GM18951 (cell line): ENCODE data around the gene TRRAP.

ENCODE experiments used
- POLR2A ChIP-seq: IDR thresholded peaks from 4 replicates; pipeline ENCODE4 v1.6.1; 2011; ENCODE audit warnings: mild to moderate bottlenecking; ENCODE audit not compliant: insufficient read length, insufficient read depth; ENCODE audit errors: extremely low read depth
- in situ Hi-C: fragments of 300-500 bp; cut with MboI; formaldehyde crosslinking; loops from one replicate; pipeline ENCODE4 v1.12.0; 2022; ENCODE audit warnings: low sequenced_read_pairs, mixed read lengths, inconsistent platforms; ENCODE audit not compliant: unreplicated experiment

TRRAP gene

DNA sequence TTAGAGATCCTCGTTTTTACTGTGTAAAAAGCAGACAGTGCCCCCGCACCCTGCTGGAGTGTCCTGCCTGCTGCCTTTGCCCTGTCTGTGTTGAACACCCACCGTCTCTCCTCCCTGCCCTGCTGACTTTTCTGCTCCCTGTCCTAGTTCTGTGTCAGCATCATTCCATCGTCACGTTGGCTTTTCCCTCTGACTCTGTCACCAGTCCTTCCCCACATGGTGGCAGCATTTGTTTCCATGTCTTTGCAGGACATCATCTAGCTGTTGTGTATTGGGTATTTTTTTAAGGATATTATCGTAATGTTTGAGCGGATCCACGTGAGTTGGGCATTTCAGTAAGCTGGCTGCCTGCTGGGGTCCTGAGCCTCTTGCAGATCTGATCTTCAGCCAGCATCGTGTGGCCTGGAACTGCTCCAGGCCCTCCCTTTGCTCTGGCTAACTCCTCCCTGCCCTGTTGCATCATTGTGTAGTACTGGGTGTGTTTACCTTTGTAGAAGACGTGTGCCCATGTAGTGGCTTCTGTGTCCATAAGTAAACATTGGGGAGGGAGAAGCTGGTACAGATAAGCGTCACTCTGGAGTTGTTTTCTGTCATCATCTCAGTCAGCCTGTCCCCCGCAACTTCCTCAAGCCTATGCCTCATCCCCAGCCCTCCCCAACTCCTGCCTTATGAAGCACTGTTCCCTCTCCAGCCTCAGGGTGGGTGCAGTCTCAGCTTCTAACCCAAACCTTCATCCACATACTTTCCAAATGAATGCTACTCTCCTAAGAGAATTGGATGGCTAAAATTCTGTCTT is 44.3 kb downstream of the TRRAP start:
- in situ Hi-C loops = no loop called here
- TF ChIP-seq POLR2A = no peak

DNA sequence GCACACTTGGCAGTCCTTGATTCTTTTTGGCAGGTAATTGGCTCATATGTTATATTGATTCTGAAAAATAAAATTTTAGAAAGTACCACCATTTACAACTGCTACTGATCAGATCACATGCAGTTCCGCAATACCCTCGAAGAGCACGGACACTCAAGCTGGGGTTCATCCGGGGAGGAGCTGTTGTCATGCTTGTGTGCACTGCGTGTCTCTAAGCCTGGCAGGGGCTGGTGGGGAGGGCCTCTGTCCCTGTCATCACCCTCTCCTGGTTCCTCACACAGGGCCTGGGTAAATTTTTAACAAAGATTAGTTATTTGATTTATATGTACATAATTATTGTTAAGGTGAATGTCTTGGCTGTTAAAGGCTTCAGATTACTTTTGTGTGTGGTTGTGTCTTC is 45.2 kb downstream of the TRRAP start:
- TF ChIP-seq POLR2A = no peak
- in situ Hi-C loops = no loop called here

DNA sequence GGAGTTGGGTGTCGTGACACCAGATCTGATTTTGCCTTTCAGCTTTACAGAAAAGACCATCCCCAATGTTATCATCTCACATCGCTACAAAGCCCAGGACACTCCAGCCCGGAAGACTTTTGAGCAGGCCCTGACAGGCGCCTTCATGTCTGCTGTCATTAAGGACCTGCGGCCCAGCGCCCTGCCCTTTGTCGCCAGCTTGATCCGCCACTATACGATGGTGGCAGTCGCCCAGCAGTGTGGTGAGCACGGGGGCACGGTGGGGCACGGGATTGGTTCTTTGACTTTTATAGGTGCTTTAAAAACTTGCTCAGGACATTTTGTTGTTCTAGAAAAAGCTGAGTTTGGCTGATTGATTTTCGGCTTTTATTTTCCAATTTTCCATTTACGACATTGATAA is 48.8 kb downstream of the TRRAP start:
- no peak for TF ChIP-seq POLR2A
- in situ Hi-C loops = no loop called here

DNA sequence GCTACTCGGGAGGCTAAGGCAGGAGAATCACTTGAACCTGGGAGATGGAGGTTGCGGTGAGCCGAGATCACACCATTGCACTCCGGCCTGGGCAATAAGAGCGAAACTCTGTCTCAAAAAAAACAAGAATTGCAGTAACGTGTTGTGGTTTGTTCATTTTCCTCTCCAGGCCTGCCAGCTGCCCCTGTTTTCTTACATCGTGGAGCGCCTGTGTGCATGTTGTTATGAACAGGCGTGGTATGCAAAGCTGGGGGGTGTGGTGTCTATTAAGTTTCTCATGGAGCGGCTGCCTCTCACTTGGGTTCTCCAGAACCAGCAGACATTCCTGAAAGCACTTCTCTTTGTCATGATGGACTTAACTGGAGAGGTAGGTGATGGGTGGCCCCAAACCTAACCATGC is 52.1 kb downstream of the TRRAP start:
- in situ Hi-C loops = no loop called here
- TF ChIP-seq POLR2A = no peak

DNA sequence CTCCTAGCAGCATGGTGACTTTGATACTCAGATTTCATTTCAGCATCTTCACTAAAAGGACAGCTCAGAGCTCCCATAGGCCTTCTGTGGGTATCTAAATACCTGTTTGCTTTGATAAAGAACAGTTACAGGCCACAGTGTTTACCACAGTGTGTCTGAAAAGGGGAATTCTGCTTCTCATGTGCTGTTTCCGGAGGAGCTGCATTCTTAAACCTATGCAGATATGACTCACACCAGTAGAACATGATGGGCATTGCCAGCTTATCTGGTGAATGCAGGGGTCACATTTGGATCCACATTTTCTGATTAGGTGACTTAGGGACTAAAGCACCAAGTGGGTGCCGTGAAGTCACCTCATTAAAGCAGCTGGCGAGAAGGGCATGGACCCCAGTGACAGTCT is 52.6 kb downstream of the TRRAP start:
- no peak for TF ChIP-seq POLR2A
- in situ Hi-C loops = no loop called here

DNA sequence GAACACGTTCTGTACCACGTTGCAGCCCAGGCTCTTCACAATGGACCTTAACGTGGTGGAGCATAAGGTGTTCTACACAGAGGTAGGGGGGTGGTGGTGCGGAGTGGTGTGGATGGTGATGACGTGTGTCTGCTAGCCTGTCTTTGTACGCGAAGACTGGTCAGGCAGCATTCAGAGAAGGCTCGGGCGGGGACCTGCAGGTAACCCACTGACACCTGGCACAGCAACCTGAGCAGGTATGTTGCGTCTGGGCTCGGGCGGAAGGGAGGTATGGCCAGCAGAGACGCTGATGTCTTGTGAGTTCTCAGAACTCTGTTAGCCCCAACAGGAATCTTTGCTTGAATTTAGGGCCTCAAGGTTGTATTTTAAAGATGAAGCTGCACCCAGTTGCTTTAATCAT is 55.0 kb downstream of the TRRAP start:
- in situ Hi-C loops = no loop called here
- TF ChIP-seq POLR2A = no peak

DNA sequence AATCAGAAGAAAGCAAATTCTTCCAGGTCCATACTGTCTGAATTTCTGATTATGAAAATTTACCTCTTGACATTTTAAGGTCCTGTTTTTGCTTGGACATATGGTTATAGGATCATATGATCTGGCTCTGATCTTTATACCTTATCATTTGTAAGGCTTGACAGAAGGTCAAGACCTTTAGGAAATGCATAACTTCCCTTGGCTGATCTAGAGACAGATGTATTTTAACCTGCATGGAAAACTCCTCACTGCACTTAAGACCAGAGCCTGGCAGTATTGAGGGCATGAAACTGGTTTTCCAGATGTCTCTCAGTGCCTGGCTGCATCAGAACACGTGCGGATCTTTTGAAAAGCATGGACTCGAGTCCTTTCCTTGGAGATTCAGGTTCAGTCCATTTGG is 55.9 kb downstream of the TRRAP start:
- TF ChIP-seq POLR2A = no peak
- in situ Hi-C loops = no loop called here

DNA sequence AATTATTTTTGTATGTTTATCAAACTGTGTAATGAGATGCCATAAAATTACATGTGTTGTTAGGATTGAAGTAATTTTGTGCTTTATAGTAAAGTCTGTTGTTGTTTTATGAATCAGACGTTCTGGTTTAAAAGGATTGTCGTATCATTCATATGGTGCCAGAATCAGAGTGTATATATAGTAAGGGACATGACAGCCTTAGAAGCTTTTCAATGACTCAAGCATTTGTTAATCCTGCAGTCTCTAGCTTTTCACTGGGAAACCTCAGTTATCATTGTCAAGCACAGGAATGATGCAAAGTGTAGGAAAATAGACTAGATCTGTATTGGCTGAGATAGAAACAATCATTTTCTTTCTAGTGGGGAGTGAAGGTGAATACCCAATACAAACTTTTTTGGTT is 57.5 kb downstream of the TRRAP start:
- in situ Hi-C loops = no loop called here
- no peak for TF ChIP-seq POLR2A

DNA sequence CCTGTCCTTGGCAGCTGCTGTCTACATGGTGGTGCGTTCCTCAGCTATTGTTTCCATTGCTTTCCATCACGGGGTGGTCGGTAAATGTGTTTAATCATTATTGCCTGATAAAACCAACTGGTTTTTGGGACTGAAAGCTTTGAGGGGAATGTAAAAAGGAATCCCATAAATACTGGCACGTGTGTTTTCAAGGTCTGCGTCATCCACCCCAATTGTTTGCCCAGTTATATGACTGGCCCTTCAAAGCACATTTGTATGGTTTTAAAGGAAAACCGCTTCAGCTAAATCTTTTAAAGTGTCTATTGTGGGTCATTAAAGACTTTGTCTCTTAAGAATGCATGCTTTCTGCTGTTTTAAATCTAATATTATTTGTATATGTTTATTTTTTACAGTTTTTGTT is 65.0 kb downstream of the TRRAP start:
- TF ChIP-seq POLR2A = no peak

DNA sequence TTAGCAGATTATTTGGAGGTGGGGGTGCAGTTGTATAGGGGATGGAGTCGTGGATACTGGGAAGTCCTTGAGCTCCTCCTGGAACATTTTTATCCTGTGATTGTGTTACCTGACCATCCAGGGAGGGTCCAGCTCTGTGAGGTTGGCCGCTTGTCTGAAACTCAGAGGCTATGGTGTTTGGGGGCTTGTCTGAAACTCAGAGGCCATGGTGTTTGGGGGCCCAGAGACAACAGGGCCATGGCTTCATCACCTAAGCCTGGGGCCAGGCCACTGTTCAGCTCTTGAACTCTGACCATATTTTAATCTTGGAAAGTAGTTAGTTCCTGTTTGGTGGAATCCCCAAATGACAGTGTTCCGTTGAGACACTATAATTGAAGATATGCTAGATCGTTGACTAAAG is 66.1 kb downstream of the TRRAP start:
- TF ChIP-seq POLR2A = no peak
- in situ Hi-C loops = no loop called here

More for the DNA sequence above, 65.0 kb downstream of the TRRAP start:
- in situ Hi-C loops = no loop called here

DNA sequence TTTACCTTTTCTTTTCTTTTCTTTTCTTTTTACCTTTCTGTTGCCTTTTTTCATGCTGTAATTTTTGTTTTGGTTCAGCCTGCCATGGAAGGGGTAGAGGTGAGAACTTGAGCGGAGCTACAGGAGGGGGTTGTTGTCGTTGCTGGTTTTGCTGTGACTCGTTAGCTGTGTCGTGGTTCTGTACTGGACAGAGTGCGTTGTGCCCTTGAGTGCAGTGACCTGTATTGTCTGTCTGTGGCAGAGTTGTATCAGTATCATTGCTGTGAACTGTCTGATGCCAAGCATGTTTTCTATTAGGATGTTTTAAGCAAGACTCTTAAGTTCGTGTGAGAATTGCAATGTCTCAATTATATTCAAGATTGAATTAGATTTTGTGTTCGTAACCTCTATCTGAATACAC is 67.5 kb downstream of the TRRAP start:
- TF ChIP-seq POLR2A = no peak
- in situ Hi-C loops = no loop called here

DNA sequence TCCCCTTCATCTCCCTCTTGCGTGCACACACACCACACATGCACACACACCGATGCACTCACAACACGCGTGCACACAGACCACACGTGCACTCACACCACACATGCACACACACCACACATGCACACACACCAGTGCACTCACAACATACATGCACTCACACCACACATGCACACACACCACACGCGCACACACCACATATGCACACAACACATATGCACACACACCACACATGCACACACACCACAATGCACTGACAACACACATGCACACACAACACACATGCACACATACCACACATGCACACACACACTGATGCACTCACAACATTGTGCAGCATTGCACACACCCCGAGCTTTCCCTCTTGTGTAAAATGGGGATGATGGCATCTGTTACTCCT is 68.1 kb downstream of the TRRAP start:
- in situ Hi-C loops = no loop called here

DNA sequence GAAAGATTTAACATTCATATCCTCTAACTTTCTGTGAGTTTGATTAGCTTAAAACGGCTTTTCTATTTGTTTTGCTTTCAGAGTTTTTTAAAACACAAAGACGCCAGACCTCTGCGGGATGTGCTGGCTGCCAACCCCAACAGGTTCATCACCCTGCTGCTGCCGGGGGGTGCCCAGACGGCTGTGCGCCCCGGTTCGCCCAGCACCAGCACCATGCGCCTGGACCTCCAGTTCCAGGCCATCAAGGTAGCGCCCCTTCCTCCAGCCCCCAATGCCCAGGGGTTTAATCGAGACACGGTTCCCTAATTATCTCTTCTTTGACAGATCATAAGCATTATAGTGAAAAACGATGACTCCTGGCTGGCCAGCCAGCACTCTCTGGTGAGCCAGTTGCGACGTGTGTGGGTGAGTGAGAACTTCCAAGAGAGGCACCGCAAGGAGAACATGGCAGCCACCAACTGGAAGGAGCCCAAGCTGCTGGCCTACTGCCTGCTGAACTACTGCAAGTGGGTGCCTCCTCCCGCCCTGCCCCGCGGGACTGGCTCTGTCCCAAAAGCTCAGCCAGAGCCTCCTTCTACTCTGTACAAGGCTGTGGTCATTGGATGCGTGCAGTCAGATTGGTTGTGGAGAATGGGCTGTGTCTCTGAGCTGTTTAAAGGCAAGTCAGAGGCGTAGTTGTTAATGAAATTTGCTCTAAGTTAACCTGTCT is 71.2 kb downstream of the TRRAP start:
- in situ Hi-C loops = no loop called here
- no peak for TF ChIP-seq POLR2A

More for the DNA sequence above, 68.1 kb downstream of the TRRAP start:
- no peak for TF ChIP-seq POLR2A

DNA sequence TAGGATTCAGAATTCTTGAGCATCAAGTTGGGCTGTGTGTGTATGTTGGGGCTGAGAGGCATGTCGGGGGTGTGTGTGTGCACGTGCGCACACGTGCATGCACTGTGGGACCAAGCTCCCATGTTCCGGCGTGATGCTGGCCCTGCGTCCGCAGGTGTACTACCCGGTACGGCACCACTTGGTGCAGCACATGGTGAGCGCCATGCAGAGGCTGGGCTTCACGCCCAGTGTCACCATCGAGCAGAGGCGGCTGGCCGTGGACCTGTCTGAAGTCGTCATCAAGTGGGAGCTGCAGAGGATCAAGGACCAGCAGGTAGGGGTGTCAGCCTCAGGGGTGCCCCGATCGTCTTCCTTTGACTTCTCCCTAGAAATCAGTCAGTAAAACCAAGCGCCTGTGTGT is 77.7 kb downstream of the TRRAP start:
- in situ Hi-C loops = no loop called here
- no peak for TF ChIP-seq POLR2A
